Endothelial cell of umbilical vein (primary cell): Measurements from ENCODE around the gene MAP2K7. TPM values are rescaled to one million over a fixed set of nuclear protein-coding genes. Genes with fewer than 3 reads are reported as not detected.

Source experiments
- BruUV-seq: library from RNA; stranded (reverse); fragments of 400-500 nt; replicated peaks from 2 replicates; lab custom pipeline; 2021; lab: Mats Ljungman, UMichigan
- CTCF ChIA-PET: fragments of 300-600, 350-600 bp; sonication (Branson Sonifier 250); formaldehyde crosslinking; loops from one replicate; lab custom pipeline; 2021; ENCODE audit warnings: antibody characterized with exemption, inconsistent platforms; lab: Charles Lee
- POLR2A ChIA-PET: fragments of 300-600, 350-600 bp; sonication (Branson Sonifier 250); formaldehyde crosslinking; loops from one replicate; lab custom pipeline; 2021; ENCODE audit warnings: antibody characterized with exemption, inconsistent platforms; lab: Charles Lee
- DNase-seq: peaks from one replicate; pipeline ENCODE4 v3.0.0-alpha.2; 2011; ENCODE audit warnings: low read depth, low spot score
- FAIRE-seq: peaks from 2 replicates; lab custom pipeline; 2011; peaks lifted over from hg19 to GRCh38; lab: Jason Lieb, UNC
- H2AFZ ChIP-seq: 2 replicates; pipeline ENCODE4 v1.6.0; 2012; ENCODE audit warnings: low read depth, low read length, control low read depth, inconsistent platforms
- H3K27ac ChIP-seq: 2 replicates; pipeline ENCODE4 v1.5.1; 2011; ENCODE audit warnings: low read depth, mild to moderate bottlenecking, control low read depth, low read length, moderate library complexity; ENCODE audit not compliant: insufficient read depth
- H3K27me3 ChIP-seq, 2 experiments: 2 replicates each; pipeline versions ENCODE4 v1.6.0 to v1.6.1; 2011; ENCODE audit warnings: low read length in 2 of 2, mixed read lengths in 1 of 2; ENCODE audit not compliant: control insufficient read depth in 2 of 2, insufficient read depth in 2 of 2
- H3K36me3 ChIP-seq, 2 experiments: 2 replicates in 1 of 2; 3 replicates in 1 of 2; pipeline ENCODE4 v1.5.1; 2011; ENCODE audit warnings: low read length in 2 of 2, mild to moderate bottlenecking in 1 of 2, moderate library complexity in 1 of 2; ENCODE audit not compliant: control insufficient read depth in 2 of 2, insufficient read depth in 2 of 2; ENCODE audit errors: extremely low read depth in 1 of 2
- H3K4me1 ChIP-seq: 3 replicates; pipeline ENCODE4 v1.5.1; 2011; ENCODE audit warnings: mild to moderate bottlenecking, low read length; ENCODE audit not compliant: control insufficient read depth, insufficient read depth; ENCODE audit errors: extremely low read depth
- H3K4me2 ChIP-seq: 2 replicates; pipeline ENCODE4 v1.6.1; 2011; ENCODE audit warnings: low read length, control low read depth, mixed read lengths; ENCODE audit not compliant: insufficient read depth
- H3K4me3 ChIP-seq, 3 experiments: fragments of 200-600 bp in 1 of 3; sonication (generic), shearing (Covaris generic) in 1 of 3; replicated peaks in 1 of 3; 2 replicates each; pipeline ENCODE4 v1.5.1; 2011 to 2016; ENCODE audit warnings: control low read depth in 3 of 3, low read length in 3 of 3, mild to moderate bottlenecking in 2 of 3, inconsistent platforms in 1 of 3, low read depth in 1 of 3, moderate library complexity in 1 of 3; ENCODE audit not compliant: insufficient read depth in 1 of 3
- H3K79me2 ChIP-seq: 2 replicates; pipeline ENCODE4 v1.6.0; 2012; ENCODE audit warnings: low read length, inconsistent platforms; ENCODE audit not compliant: control insufficient read depth, insufficient read depth
- H3K9ac ChIP-seq: replicated peaks from 2 replicates; pipeline ENCODE3; 2011; ENCODE audit warnings: low read length, control low read depth; ENCODE audit not compliant: insufficient read depth; ENCODE audit errors: extremely low read depth
- H3K9me1 ChIP-seq: replicated peaks from 3 replicates; pipeline ENCODE4 v1.6.0; 2011; ENCODE audit warnings: mild to moderate bottlenecking, low read length; ENCODE audit not compliant: control insufficient read depth, insufficient read depth; ENCODE audit errors: extremely low read depth
- H3K9me3 ChIP-seq: replicated peaks from 2 replicates; pipeline ENCODE4 v1.5.1; 2012; ENCODE audit warnings: low read length, inconsistent platforms; ENCODE audit not compliant: control insufficient read depth, insufficient read depth
- H4K20me1 ChIP-seq: replicated peaks from 2 replicates; pipeline ENCODE3; 2011; ENCODE audit warnings: mild to moderate bottlenecking, low read length; ENCODE audit not compliant: control insufficient read depth, insufficient read depth; ENCODE audit errors: extremely low read depth
- CTCF ChIP-seq, 2 donors: IDR thresholded peaks; 1 replicate in 1 of 2; 2 replicates in 1 of 2; pipeline ENCODE4 v1.5.1; 2011; ENCODE audit warnings: low read length in 2 of 2, mild to moderate bottlenecking in 2 of 2, moderate library complexity in 2 of 2, control low read depth in 1 of 2, inconsistent platforms in 1 of 2, low read depth in 1 of 2; ENCODE audit not compliant: insufficient read depth in 1 of 2; ENCODE audit errors: extremely low read depth in 1 of 2
- EZH2 ChIP-seq: IDR thresholded peaks from 2 replicates; pipeline ENCODE4 v1.6.1; 2012; ENCODE audit warnings: borderline replicate concordance, low read depth, mild to moderate bottlenecking, moderate library complexity, low read length, inconsistent platforms; ENCODE audit not compliant: severe bottlenecking
- FOS ChIP-seq: IDR thresholded peaks from 2 replicates; pipeline ENCODE4 v1.6.1; 2011; ENCODE audit warnings: mild to moderate bottlenecking, low read length, moderate library complexity, borderline replicate concordance; ENCODE audit not compliant: insufficient read depth
- GATA2 ChIP-seq: IDR thresholded peaks from 2 replicates; pipeline ENCODE4 v1.7.0; 2011; ENCODE audit warnings: low read depth, mild to moderate bottlenecking, moderate library complexity, mixed read lengths, low read length; ENCODE audit not compliant: insufficient read length, insufficient read depth
- JUN ChIP-seq: IDR thresholded peaks from 2 replicates; pipeline ENCODE4 v1.6.1; 2011; ENCODE audit warnings: borderline replicate concordance, low read depth; ENCODE audit not compliant: insufficient read length, insufficient read depth
- MAX ChIP-seq: IDR thresholded peaks from 2 replicates; pipeline ENCODE4 v1.6.1; 2011; ENCODE audit not compliant: insufficient read depth, insufficient read length
- MYC ChIP-seq: IDR thresholded peaks from one replicate; pipeline ENCODE4 v1.6.1; 2011; ENCODE audit warnings: mild to moderate bottlenecking, low read depth, low read length
- POLR2A ChIP-seq: IDR thresholded peaks from 2 replicates; pipeline ENCODE4 v1.6.1; 2012; ENCODE audit warnings: low read depth, mild to moderate bottlenecking, control low read depth, low read length
- POLR2AphosphoS5 ChIP-seq: IDR thresholded peaks from 2 replicates; pipeline ENCODE4 v1.6.1; 2012; ENCODE audit warnings: low read depth, mild to moderate bottlenecking, control low read depth, low read length, moderate library complexity; ENCODE audit not compliant: insufficient read depth
- dilution Hi-C: fragments of 300-500 bp; cut with MboI; formaldehyde crosslinking; loops from one replicate; pipeline ENCODE4 v1.15.0; 2019; ENCODE audit warnings: low sequenced_read_pairs; ENCODE audit not compliant: extremely low pct_ligation_motif_present
- intact Hi-C: fragments of 100-400 bp; cut with micrococcal nuclease; formaldehyde crosslinking; loops from one replicate; pipeline ENCODE4 v1.10.0; 2022
- polyA plus RNA-seq, 4 experiments: library from polyadenylated mRNA; depleted of rRNA in 3 of 4; stranded (reverse) in 3 of 4; unstranded in 1 of 4; fragments of >200 nt; gene quantifications; 2 replicates each; pipeline versions ENCODE4 v1.2.1 to v1.2.3, GENCODE V29; 2011 to 2012; ENCODE audit warnings: missing spikeins in 1 of 4
- total RNA-seq: library from RNA; stranded (reverse); gene quantifications from 2 replicates; pipeline ENCODE4 v1.2.3, GENCODE V29; 2021

Gene MAP2K7
- total and polyA plus RNA-seq, 2 donors (not counting 3 experiments of a cell fraction or from before 2014, with no cell fraction given), result 13.8 to 36.0 TPM

DNA sequence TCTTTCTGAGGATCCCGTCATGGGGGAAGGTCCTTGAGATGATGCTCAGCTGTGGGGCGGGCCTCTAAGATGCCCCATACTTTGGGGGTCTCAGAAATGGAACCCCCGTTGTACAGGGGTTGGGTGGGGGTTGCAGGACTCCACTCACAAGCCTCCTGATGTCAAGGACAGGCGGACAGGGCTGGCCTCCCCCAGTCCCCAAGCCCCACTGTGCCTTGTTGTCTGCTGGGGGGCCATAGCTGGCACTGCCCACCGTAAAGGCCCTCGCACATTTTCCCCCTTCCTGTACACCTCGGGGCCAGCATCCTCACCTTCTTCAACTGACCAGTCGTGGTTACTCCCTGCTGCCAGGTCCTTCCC, 19.1 kb downstream of the MAP2K7 start:
- Histone ChIP-seq H3K9me1 (no peaks in the 10 kb centered on the region), H3K27ac (no peak overlapping the region), H3K79me2 (no peaks in the 10 kb centered on the region), H3K4me1 (peaks cover 20% of the 10 kb centered on the region), H3K9me3 (no peaks in the 10 kb centered on the region), H3K9ac (no peak overlapping the region), H2AFZ (no peak overlapping the region), H3K27me3 (peaks cover 4 to 9% of the 10 kb centered on the region in 2 experiments), H3K4me3 (no peak overlapping the region), H3K36me3 (peaks cover 0 to 5% of the 10 kb centered on the region in 2 experiments), H3K4me2 (no peak overlapping the region), H4K20me1 (no peaks in the 10 kb centered on the region)
- dilution Hi-C loops, result no loop called here
- CTCF ChIA-PET, result interaction anchor here (5.1 kb wide), 1 partner anchor 21 kb away, joined by 34 read pairs; the partner anchor contains the start of gene TIMM44
- FAIRE-seq (no peak), DNase-seq (no peak)
- BruUV-seq, result no TSS peak
- POLR2A ChIA-PET, result no interaction called here
- intact Hi-C loops, result loop anchor here (5.0 kb wide), 1 partner anchor 241 kb away; the partner anchor contains the start of gene TRAPPC5
- TF ChIP-seq JUN, result no peak
- TF ChIP-seq POLR2AphosphoS5, result no peak
- TF ChIP-seq GATA2, result no peak
- no peak for TF ChIP-seq FOS
- no peak for TF ChIP-seq MYC
- no peak for TF ChIP-seq EZH2
- no peak for TF ChIP-seq POLR2A
- TF ChIP-seq MAX, result no peak
- no peak for TF ChIP-seq CTCF (IDR thresholded peaks at IDR 0.05; ENCODE audit: extremely low read depth in 1 of 2, insufficient read depth in 1 of 2, low read depth in 1 of 2, low read length in 2 of 2)
